GM21381 (cell line): ENCODE results near the gene TRAPPC2L.

Source experiments
- ATAC-seq: cut with Tn5 transposase; IDR thresholded peaks from one replicate; pipeline ENCODE4 v1.9.1; 2021; ENCODE audit warnings: mild to moderate bottlenecking, moderate library complexity; ENCODE audit not compliant: unreplicated experiment

The TRAPPC2L gene

DNA sequence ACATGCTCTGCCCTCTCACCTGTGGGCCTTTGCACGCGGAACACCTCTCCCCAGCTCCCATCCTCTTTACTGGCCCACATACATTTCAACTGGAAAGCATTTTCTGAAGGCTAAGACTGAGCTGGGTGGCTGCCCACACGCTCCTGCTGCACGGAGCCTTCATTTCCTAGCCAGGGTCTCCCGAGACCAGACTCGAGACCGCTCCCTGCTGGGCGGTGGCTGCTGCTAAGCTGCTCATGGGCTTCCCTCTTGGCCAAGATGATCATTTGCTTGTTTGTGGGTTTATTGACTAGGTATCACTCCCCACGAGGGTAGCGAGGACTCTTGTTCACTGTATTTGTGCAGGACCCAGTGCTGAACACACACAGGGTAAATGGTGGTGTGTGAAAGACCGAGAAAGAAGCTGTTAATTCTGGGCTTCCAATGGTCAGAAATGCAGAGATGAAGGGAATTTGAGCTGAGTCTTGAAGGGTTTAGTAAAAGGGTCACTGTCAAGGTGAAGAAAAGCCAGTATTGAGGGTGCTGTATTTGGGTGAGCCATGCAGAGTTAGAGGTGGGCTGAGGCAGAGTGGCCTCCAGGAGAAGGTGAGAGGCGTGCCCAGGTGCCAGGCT lies 907 bp downstream of the TRAPPC2L start:
- peak; percentile 36 for ATAC-seq

DNA sequence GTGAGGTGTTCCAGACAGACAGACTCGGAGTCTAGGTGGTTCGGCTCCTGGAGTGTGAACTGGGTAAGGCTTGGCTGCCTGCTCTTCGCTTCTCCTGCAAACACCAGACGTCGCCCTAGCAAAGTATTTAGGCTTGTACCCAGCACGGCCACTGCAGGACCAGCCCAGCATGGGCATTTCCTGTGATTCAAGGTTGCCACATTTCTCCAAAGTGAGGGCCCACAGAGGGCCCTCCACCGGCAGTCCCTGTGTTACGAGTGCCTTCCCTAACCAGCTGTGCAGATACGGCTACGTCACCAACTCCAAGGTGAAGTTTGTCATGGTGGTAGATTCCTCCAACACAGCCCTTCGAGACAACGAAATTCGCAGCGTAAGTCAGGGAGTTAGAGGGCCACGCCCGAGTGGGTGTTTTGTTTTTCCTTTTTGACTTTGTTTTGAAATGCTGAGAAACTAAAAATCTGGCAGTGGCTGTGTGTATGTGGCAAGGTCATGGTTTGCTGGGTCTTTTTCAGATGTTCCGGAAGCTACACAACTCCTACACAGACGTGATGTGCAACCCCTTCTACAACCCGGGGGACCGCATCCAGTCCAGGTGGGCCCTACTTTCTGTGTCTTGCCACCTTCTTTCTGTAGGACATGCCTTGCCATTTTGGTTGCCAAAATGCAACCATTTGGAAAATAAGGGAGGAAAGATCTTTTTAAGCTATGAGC lies 2.6 kb downstream of the TRAPPC2L start:
- no peak for ATAC-seq

DNA sequence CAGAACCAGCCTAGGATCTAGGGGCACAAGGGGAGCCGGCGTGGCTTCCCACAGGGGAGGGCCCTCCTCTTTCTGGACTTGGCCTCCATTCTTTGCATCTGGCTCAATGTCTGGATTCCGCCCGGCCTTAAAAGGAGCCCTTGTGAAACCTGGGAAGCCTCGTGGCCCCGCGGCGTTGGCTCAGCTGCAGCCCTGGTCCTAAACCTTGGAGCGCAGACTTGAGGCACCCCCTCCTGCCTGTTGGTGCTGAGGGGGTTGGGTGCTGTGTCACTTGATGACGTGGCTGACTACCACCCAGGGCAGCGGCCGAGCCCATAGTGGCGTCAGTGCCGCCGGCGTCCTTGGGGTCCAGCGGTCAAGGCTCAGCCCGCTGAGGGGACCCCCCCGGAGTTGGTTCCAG lies 4.4 kb downstream of the TRAPPC2L start:
- no peak for ATAC-seq

DNA sequence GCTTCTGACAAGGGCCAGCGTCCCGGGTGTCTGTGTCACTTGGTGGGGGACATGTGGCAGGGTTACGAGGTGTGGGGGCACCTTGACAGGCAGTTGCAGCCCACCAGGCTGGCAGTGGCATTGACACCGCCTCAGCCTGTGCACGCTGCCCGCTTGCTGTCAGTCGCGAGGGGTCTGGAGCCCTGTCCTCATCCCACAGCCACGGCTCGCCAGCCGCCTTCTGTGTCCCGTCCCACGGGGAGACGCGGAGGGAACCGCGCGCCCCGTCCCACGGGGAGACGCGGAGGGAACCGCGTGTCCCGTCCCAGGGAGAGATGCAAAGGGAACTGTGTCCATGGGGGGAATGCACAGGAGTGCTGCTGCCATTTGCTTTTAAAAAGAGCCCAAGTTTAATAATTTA lies 6.0 kb downstream of the TRAPPC2L start:
- no peak for ATAC-seq

DNA sequence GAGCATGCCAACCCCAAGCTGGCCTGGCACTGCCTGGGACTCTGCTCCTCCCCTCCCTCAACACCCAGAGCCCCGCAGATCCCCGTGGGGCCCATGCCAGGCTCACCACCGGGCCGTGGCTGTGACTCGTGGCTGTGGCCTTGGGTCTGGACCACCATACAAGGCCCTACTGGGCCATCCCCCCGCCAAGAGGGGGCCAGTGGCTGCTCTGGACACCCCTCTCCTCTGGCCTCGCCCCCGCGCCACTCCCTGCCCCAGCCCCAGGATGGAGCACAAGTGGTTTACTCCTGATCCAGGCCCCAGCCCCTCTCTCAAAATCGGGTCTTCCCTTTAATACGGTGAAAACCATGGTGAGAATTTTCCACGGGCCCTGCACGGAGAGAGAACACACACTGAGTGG lies 6.5 kb downstream of the TRAPPC2L start:
- ATAC-seq, result no peak

DNA sequence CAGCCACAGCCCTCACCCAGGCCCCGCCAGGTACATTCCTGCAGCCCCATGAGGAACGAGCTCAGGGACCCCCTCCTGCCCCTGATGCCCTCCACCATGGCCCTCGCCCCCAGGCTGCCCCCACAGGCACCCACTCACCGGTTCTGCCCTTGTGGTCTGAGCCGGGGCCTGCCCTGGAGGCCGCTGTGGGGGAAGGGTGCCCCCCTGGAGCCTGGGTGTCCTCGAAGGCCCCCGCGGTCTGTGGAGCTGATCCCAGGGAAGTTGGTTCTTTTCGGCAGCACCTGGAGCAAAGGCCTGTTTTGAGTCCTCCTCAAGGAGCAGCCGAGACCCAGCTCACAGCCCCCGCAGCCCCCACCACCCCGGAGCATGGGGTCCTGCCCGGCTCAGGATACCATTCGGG lies 7.2 kb downstream of the TRAPPC2L start:
- ATAC-seq, result no peak

DNA sequence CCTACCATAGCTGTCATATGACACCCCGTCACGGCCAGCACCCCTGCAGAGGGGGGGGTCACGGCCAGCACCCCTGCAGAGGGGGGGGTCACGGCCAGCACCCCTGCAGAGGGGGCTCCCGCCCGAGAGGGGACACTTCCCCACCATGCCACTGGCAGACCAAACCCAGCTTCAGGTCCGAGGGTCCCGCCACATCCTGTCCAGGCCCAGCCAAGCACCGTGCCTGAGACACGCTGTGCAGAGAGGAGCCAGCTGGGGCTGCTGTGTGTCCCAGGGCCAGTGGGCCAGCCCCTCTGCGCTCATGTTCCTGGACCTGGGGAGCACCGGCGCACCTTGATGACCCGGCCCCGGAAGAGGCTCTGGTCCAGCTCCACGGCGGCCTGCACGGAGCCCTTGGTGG lies 7.6 kb downstream of the TRAPPC2L start:
- no peak for ATAC-seq

DNA sequence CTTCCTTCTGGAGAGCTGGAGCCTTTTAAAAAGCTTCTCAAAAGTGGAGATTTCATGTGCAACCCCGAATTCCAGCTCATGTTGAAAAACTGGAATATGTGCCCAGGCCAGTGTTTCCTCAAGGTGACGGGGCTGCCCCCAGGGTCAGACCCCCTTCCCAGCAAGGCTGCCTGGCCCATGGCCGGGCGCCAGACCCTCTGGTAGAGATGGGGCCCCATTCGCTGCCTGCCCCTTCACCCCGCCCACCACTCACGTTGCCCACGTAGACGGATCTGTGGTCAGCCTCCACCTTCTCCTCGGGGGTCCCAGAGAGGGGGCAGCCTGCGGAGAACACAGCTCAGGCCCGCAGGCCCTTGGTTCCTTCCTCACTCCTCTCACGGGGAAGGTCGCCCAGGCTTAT lies 8.4 kb downstream of the TRAPPC2L start:
- ATAC-seq, result no peak

DNA sequence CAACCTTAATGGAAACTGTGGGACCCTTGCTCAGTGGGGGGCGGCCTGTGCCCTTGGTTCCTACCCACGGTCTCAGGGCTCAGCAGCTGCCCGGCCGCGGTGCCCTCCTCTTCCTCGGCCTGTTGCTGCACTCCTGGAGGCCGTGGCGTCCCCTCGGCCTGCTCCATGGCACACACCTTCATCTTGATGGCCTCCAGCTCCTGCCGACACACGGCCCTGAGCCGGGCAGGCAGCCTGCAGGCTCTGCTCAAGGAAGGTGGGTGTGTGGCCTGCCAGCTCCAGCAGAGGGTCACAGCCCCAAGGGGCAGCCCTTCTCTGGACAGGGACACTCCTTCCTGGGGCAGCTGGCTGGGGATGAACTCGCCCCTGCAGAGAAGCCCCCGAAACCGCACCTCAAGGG lies 8.8 kb downstream of the TRAPPC2L start:
- ATAC-seq, result no peak

DNA sequence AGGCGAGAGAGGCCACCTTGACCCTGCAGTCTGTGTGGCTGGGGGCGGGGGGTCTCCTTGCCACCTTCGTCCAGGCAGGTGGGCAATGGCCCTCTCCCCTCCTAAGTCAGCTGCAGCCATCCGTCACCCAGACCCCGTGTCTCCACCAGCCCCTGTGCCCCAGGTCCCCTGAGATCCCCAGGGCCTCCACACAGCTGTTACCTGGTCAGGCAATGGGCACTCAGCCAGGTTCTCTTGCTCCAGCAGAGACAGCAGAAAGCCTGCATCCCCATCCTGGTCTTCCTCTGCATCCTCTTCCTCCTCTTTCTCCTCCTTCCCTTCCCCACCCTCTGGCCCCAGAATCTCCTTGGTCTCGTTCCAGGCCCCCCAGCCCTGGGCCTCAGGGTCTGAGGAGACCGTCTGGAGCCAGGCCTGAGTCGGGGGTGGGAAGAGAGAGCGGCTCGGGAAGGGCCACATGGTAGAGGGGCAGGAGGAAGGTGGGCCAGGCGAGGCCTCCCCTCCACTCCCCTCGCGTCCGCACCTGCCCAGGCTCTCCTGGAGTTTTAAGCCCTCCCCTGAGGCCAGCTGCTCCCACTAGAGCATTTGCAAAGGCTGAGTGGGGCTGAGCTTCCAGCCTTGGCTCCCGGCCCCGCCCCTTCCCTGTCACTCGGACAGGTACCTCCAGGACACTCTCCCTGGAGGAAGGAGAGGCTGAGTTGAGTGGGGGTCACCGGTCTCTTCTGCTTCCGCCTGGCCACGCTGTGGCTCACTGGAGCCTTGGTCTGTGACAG lies 9.4 kb downstream of the TRAPPC2L start, which contains the start of gene PABPN1L:
Gene PABPN1L (minus strand): TSS at position 510 of the 770 bp plus-strand sequence. CDS start 54 bp downstream, at position 456.
- no peak for ATAC-seq

DNA sequence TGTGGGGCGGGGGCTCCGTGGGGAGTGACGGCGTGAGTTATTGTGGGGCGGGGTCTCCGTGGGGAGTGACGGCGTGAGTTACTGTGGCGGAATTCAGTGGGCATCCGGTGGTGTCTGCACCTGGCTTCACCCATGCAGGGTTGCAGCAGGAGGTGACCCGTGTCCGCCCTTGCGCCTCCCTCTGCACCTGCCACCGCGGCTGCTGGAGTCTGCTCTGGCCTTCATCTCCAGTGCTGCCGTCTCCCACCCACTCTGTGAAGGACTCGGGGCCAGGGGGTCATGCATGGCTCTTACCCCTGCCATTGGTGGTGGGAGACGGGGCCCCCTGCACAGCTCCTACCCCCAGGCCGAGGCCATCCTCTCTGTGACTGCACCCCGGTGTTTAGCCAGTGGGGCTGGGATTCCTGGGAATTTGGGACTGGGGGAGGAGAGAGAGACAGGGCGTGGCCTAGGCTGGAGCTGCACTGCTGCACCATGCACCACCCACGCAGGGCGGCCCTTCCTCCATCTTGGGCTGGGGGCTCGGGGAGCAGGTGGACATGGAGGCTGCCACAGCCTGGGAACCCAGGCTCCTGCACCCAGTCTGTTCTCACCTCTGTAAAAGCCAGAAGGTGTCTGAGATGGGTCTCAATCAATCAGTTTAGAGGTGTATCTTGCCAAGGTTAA lies 10.8 kb downstream of the TRAPPC2L start:
- no peak for ATAC-seq

DNA sequence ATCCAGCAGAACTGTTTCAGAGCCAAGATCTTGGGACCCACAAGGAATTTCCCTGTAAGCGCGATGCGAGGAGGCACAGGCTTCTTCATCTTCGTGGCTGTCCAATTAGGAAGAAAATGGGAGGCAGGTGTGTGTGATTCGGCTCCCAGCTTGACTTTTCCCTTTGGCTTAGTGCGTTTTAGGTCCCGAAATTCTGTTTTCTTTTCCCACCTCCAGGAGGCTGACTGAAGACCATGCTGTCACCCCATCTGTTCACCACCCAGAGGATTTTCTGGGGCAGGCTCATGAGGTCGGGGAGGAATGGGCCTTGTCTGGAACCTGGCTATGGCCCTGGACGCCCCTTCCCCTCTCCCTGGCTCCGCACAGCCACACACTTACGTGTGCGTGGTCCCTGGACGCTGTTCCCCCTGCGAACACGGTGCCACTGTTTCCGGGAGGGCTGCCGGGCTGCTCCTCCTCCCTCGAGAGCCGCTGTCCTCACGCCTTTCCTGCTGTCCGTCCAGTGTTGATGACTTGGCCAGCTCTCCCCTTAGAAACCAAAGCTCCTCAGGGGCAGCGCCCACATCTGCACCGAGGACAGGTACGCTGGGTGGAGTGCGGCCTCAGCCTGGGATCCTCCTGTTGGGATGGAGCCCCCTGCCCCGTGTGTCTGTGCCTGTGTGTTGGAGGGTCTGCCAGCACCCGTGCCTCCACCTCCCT lies 12.2 kb downstream of the TRAPPC2L start:
- no peak for ATAC-seq

DNA sequence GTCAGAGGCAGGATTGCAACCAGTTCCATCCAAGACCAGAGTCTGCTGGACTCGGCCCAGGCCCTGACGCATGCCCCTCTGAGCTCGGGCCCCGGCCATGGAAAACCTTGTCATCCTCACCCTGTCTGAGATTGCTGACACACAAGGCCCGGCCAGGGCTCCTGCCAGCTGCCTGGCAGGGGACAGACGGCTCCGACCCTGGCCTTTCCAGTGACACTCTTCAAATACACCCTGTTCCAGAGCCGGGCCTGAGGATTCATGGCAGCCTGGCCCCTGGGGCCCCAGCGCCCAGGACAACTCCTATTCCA lies 12.7 kb downstream of the TRAPPC2L start:
- no peak for ATAC-seq

DNA sequence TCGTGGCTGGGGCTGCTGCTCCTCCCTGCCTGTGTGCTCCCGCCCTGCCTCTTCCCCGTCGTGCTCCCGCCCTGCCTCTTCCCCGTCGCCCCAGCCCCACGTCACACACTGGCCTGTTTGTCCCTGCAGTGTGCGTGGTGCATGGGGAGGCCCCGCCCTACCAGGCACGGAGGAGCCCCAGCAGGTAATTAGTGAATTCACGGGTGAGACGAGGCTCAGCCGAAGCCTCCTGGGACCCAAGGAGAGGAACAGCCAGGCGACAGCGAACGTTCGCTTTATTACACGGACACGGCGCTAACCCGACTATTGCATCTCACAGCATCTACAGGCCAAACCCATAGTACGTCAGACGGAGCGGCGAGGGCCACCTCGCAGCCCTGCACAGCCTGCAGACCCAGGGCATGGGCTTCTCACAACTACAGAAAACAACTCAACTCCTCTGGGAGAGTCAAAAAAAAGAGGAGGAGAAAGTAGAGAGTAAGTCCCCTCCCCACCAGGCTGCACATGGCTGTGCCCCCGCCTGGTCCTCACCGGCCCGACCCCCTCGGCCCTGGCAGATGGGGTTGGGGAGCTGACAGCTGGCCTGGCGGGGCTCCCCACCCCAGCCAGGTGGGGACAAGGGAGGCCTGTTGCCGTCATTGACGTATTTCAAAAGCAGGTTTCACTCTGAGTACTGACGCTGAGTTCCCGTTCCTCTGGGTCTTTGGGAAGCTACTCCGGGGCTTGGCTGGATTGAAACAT lies 13.9 kb downstream of the TRAPPC2L start:
- ATAC-seq, result no peak

DNA sequence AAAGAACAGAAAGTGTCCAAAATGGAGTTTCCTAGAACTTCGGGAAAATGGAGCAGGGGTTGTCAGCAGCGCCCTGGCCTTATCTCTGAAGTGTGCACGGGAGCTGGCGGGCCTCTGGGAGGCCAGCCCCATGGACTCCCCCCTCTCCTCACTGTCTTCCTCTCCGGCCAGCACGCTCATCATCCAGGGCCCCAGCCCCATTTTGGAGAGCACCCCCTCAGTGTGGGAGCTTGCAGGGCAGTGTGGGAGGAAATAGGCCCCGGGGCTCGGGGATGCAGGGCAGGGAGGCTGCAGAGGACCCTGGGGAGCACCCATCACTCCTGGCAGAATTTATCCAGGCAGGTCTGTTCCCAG lies 14.4 kb downstream of the TRAPPC2L start:
- no peak for ATAC-seq

DNA sequence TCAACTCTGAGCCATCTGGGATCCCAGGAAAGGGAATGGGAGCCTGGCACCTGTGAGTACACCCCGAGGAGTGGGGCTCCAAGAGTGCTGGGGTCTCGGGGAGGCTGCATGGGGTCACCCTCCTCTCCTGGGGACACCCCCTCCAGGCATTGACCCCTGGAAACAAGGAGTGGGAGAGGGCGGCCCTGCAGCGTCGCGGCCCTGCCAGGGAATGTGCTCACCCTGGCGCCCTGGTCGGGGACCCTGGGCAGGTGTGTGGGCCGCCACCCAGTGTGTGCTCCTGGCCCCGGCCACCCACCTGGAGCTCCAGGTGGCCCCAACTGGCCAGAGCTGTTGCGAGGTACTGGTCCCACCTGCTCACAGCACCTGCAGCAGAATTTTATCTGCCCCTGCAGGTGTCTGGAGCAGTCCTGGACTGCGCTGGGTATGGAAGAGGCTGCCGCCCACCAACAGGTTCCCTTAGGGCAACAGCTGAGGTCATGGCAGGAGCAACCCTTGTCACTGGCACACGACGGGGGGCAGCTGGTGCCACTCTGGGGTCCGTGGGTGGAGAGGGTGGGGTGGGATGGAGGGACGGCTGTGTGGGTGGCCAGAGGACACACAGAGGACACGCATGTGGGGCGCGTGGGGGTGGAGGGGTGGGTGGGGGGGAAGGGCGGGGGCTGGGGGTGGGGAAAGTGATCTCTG lies 14.9 kb downstream of the TRAPPC2L start:
- ATAC-seq, result no peak

DNA sequence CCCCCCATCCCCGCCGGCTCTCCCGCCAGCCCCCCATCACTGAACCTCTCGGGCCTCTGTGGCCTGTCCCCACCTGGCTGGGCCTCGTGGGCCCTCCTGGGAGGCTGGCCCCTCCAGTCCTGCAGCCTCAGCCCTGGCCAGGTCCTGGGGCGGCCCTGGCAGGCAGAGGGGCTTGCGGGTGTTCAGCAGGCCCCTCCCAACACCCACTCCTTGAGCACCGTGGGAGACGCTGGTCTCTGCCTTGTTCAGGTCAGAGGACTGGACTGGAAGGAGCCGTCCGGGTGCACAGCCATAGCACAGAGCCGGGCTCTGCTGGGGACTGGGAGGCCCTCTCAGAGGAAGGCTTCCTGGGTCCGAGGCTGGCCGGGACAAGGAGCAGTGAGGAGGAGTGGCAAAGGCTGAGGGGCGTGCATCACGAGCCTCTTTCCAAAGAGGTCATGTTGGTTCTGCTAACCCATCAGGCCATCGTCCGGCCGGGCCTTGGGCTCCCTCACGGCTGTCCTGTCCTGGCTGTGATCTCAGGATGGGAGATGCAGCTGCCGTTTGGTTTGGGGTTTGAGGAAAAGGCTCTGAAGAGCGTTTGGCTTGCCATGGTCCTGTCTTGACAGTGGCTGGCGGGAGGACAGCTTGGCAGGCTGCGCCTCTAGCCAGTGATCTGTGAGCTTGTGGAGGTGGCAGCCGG lies 15.9 kb downstream of the TRAPPC2L start:
- ATAC-seq, result no peak

DNA sequence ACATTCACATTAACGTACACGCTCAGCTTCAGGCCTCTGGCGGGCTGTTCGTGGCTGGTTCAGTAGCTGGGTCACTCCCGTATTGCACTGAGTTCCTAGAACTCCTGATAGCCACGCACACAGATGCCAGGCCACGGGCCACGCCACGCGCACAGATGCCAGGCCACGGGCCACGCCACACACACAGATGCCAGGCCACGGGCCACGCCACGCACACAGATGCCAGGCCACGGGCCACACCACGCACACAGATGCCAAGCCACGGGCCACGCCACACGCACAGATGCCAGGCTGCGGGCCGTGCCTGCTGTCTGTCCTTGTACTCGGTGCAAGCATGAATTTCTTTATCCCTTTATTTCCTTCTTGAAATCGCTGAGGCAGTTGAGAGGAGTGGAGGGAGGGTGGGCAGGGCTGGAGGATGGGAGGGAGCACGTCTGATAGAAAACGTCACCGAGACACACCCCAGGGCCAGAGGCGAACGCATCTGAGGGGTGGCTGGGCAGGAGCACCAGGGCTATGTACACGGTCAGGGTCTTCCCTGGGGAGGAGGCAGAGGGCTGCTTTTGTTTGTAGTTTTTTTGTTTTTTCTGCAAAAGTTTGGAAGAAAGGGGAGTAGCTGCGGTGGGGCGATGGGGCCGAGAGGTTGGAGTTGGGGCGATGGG lies 18.1 kb downstream of the TRAPPC2L start:
- no peak for ATAC-seq
